Measurements from ENCODE around the gene GALR3. TPM values are rescaled to one million over a fixed set of nuclear protein-coding genes. Genes with fewer than 3 reads are reported as not detected.

Gene GALR3
- total and polyA plus RNA-seq, 2 of the 8 experiments (the other 6 are each of a cell fraction or from before 2014, with no cell fraction given), result 0.84 to 1.1 TPM

- Histone ChIP-seq H3K4me2 (ENCODE audit: insufficient read depth in 1 of 2, low read depth in 2 of 2, low read length in 2 of 2) (peak overlapping the region; percentile 91 to 94), H4K91ac (replicated peaks; ENCODE audit: insufficient read length, low read length) (no peak overlapping the region), H3K18ac (ENCODE audit: extremely low read depth, low read length) (no peak overlapping the region), H2BK12ac (ENCODE audit: low read depth, low read length) (no peak overlapping the region), H3K27ac (ENCODE audit: low read depth, low read length) (no peak overlapping the region), H3K9me3 (ENCODE audit: insufficient read depth in 2 of 2, low read depth in 1 of 2, low read length in 1 of 2) (no peaks in the 10 kb centered on the region), H4K20me1 (replicated peaks in 1 of 2; ENCODE audit: control insufficient read depth in 1 of 2, insufficient read depth in 2 of 2, low read length in 2 of 2) (peaks cover 3 to 4% of the 10 kb centered on the region in 2 experiments), H2BK20ac (ENCODE audit: low read length) (no peak overlapping the region), H2BK15ac (ENCODE audit: low read length) (no peak overlapping the region), H3K23me2 (ENCODE audit: low read depth, low read length) (peaks cover 48% of the 10 kb centered on the region), H3K4me1 (replicated peaks in 1 of 4; ENCODE audit: control insufficient read depth in 3 of 4, insufficient read depth in 4 of 4, low read length in 3 of 4) (peaks cover 0 to 22% (median 19%) of the 10 kb centered on the region in 4 experiments; a peak in 6 of 7 replicates), H3K14ac (ENCODE audit: insufficient read length) (no peak overlapping the region), H3K56ac (replicated peaks; ENCODE audit: insufficient read length, low read depth, low read length) (no peak overlapping the region), H3K23ac (ENCODE audit: insufficient read length) (no peak overlapping the region), H2AK5ac (ENCODE audit: low read depth, low read length) (no peak overlapping the region), H2BK120ac (replicated peaks; ENCODE audit: low read depth, low read length) (no peak overlapping the region), H2AFZ (ENCODE audit: low read length) (no peak overlapping the region), H4K5ac (ENCODE audit: insufficient read length, low read depth, low read length) (no peak overlapping the region), H3K4me3 (ENCODE audit: extremely low read depth in 1 of 4, insufficient read depth in 2 of 4, low read depth in 3 of 4, low read length in 4 of 4) (peak overlapping the region; percentile 79 to 91 (median 86)), H3K27me3 (replicated peaks in 1 of 4; ENCODE audit: control insufficient read depth in 3 of 4, extremely low read depth in 1 of 4, insufficient read depth in 3 of 4, low read length in 3 of 4) (peaks cover 3 to 40% (median 35%) of the 10 kb centered on the region in 4 experiments), H3K36me3 (ENCODE audit: control insufficient read depth in 2 of 4, insufficient read depth in 4 of 4, low read length in 3 of 4) (no peaks in the 10 kb centered on the region), H2BK5ac (ENCODE audit: low read depth, low read length) (no peak overlapping the region), H3K79me1 (ENCODE audit: low read depth, low read length) (peaks cover 3% of the 10 kb centered on the region), H4K8ac (ENCODE audit: extremely low read depth, insufficient read depth, low read length) (no peak overlapping the region), H3K4ac (replicated peaks; ENCODE audit: insufficient read length, low read depth, low read length) (no peak overlapping the region), H3K79me2 (ENCODE audit: control insufficient read depth in 1 of 2, insufficient read depth in 2 of 2, low read length in 2 of 2) (peaks cover 4 to 7% of the 10 kb centered on the region in 2 experiments; a peak in 2 of 4 replicates), H3K9ac (replicated peaks in 1 of 4; ENCODE audit: extremely low read depth in 1 of 4, low read depth in 3 of 4, low read length in 3 of 4) (peak overlapping the region in 2 of 4 experiments; percentile 29 to 60; a peak in 3 of 7 replicates)
- ChIA-PET CTCF (ENCODE audit: partially characterized antibody) (interaction anchor here (0.7 to 4.4 kb wide), 4 partner anchors 9 to 57 kb away, joined by 3 to 42 read pairs (median 7); no protein-coding TSS in a partner anchor), POLR2A (ENCODE audit: partially characterized antibody) (interaction anchor here (0.6 to 8.8 kb wide), 13 partner anchors 11 to 199 kb away, joined by 3 to 142 read pairs (median 4); partner anchors contain the start of genes ANKRD54, GALR3, NOL12 and TRIOBP)
- 16% methylated on average over 14 of the region's 19 CpGs; no CpG with 5 or more reads in 1 of the 2 experiments for WGBS, 2 experiments (ENCODE audit: extremely low coverage in 1 of 2, insufficient coverage in 1 of 2, insufficient read length in 1 of 2, insufficient replicate concordance in 2 of 2, low coverage in 1 of 2, low lambda C conversion rate in 2 of 2, missing lambda C conversion rate in 1 of 2)
- DNase-seq (ENCODE audit: low read depth in 1 of 2, low spot score in 2 of 2), result no peak
- no peak for FAIRE-seq
- TF ChIP-seq RBBP5 (IDR thresholded peaks at IDR 0.05; ENCODE audit: borderline replicate concordance, low read depth, low read length) (no peak), ATF3 (IDR thresholded peaks at IDR 0.05; ENCODE audit: insufficient read depth, low read depth, low read length) (no peak), EZH2 (IDR thresholded peaks at IDR 0.05; ENCODE audit: low read depth, low read length, severe bottlenecking) (no peak), GTF2F1 (IDR thresholded peaks at IDR 0.05; ENCODE audit: borderline replicate concordance, low read depth, low read length) (no peak), NRF1 (IDR thresholded peaks at IDR 0.05; ENCODE audit: low read depth, low read length) (no peak), POLR2AphosphoS5 (IDR thresholded peaks at IDR 0.05; ENCODE audit: low read depth, low read length) (peak; percentile 66; the same call in 1 of the 2 replicates), ZNF274 (IDR thresholded peaks at IDR 0.05; ENCODE audit: borderline replicate concordance, extremely low read depth, low read length) (no peak), TAF7 (optimal IDR thresholded peaks at IDR 0.05; ENCODE audit: borderline replicate concordance, low read depth, low read length) (no peak), NANOG (IDR thresholded peaks at IDR 0.05; ENCODE audit: insufficient read depth, low read depth, low read length, poor library complexity, severe bottlenecking) (no peak), SIRT6 (IDR thresholded peaks at IDR 0.05; ENCODE audit: low read length) (no peak)
Observed at GRCh38 chr22:37806409-37807333, 16.5 kb upstream of the GALR3 start.

Measured in H1 (cell line).